Hepatocyte (in vitro differentiated cells): Measurements from ENCODE around the gene POU6F2.

Source experiments
- EZH2 ChIP-seq: fragments of 200-600 bp; sonication (generic); IDR thresholded peaks from 2 replicates; pipeline ENCODE4 v1.6.1; 2016; ENCODE audit warnings: antibody characterized with exemption, mild to moderate bottlenecking, borderline replicate concordance
- EZH2phosphoT487 ChIP-seq: fragments of 200-600 bp; sonication (generic); IDR thresholded peaks from one replicate; pipeline ENCODE4 v1.6.1; 2018; ENCODE audit warnings: antibody characterized with exemption, mild to moderate bottlenecking, low read depth, moderate library complexity; ENCODE audit not compliant: unreplicated experiment, severe bottlenecking
- TF ChIP-seq, protein P1 (sequence below): fragments of 200-600 bp; sonication (generic); IDR thresholded peaks from 2 replicates; pipeline ENCODE4 v1.5.1; 2016; ENCODE audit warnings: antibody characterized with exemption, mild to moderate bottlenecking; ENCODE audit not compliant: poor library complexity

DNA sequence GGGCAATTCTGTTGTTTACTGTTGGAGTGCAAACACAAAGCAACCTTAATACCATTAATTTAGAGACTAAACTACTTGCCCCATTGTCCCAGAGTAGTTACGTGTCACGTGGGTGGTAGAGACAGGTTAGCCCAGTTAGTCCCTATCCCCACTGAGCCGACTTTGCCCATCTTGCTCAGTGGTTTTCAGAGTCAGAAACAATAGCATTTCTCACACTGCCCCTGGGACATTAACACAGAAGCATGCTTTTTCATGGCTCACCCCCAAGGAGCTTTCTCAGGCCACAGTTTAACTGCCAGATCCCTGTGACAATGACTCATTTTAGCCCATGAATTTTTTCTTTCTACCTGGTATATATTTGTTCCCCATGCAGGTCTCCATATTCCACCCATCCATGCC is 271.0 kb downstream of the POU6F2 start:
- TF ChIP-seq EZH2phosphoT487 (no peak), EZH2 (no peak)
- TF ChIP-seq, protein P1, sequence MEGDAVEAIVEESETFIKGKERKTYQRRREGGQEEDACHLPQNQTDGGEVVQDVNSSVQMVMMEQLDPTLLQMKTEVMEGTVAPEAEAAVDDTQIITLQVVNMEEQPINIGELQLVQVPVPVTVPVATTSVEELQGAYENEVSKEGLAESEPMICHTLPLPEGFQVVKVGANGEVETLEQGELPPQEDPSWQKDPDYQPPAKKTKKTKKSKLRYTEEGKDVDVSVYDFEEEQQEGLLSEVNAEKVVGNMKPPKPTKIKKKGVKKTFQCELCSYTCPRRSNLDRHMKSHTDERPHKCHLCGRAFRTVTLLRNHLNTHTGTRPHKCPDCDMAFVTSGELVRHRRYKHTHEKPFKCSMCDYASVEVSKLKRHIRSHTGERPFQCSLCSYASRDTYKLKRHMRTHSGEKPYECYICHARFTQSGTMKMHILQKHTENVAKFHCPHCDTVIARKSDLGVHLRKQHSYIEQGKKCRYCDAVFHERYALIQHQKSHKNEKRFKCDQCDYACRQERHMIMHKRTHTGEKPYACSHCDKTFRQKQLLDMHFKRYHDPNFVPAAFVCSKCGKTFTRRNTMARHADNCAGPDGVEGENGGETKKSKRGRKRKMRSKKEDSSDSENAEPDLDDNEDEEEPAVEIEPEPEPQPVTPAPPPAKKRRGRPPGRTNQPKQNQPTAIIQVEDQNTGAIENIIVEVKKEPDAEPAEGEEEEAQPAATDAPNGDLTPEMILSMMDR, result no peak
